HL-60 (cell line): ENCODE data around the gene WWP2.

Experiments
- DNase-seq, 2 experiments: peaks; one replicate each; pipeline ENCODE4 v3.0.0-alpha.2; 2010 to 2020; ENCODE audit warnings: low read depth in 1 of 2, low spot score in 1 of 2
- H3K27ac ChIP-seq: fragments of 250-450 bp; sonication (Bioruptor Pico); replicated peaks from 2 replicates; pipeline ENCODE4 v1.5.1; 2020; ENCODE audit warnings: mild to moderate bottlenecking, moderate library complexity
- H3K27me3 ChIP-seq: fragments of 250-450 bp; sonication (Bioruptor Pico); 2 replicates; pipeline ENCODE4 v1.5.1; 2021; ENCODE audit warnings: mild to moderate bottlenecking, moderate library complexity; ENCODE audit not compliant: insufficient read depth, poor library complexity, severe bottlenecking
- H3K4me3 ChIP-seq: replicated peaks from 2 replicates; pipeline ENCODE4 v1.5.1; 2011; ENCODE audit warnings: mild to moderate bottlenecking, control low read depth, low read length; ENCODE audit not compliant: insufficient read depth
- CTCF ChIP-seq: IDR thresholded peaks from one replicate; pipeline ENCODE4 v1.5.1; 2011; ENCODE audit warnings: low read length, control low read depth, inconsistent platforms; ENCODE audit not compliant: insufficient read depth
- GABPA ChIP-seq: IDR thresholded peaks from 2 replicates; pipeline ENCODE4 v1.6.1; 2012; ENCODE audit warnings: low read depth
- POLR2AphosphoS5 ChIP-seq: IDR thresholded peaks from 2 replicates; pipeline ENCODE4 v1.6.1; 2012; ENCODE audit warnings: low read depth
- REST ChIP-seq: IDR thresholded peaks from 2 replicates; pipeline ENCODE4 v1.6.1; 2012; ENCODE audit warnings: low read depth; ENCODE audit not compliant: insufficient replicate concordance
- SPI1 ChIP-seq: IDR thresholded peaks from 2 replicates; pipeline ENCODE4 v1.6.1; 2012; ENCODE audit warnings: low read depth, mild to moderate bottlenecking, borderline replicate concordance

WWP2 gene

GRCh38 chr16:69921127-69921526, 159.0 kb downstream of the WWP2 start:
- TF ChIP-seq POLR2AphosphoS5 (no peak), SPI1 (no peak), CTCF (no peak), REST (no peak), GABPA (no peak)
- DNase-seq: no peak
- H3K27ac ChIP-seq: no peak overlapping the region
- H3K4me3 ChIP-seq: no peak overlapping the region
- no peaks in the 10 kb centered on the region for H3K27me3 ChIP-seq

GRCh38 chr16:69922200-69922599, 160.1 kb downstream of the WWP2 start:
- Histone ChIP-seq H3K27me3 (no peaks in the 10 kb centered on the region), H3K27ac (no peak overlapping the region)

More at GRCh38 chr16:69922200-69922599, 160.1 kb downstream of the WWP2 start:
- H3K4me3 ChIP-seq: no peak overlapping the region
- no peak for TF ChIP-seq CTCF
- TF ChIP-seq SPI1: no peak
- TF ChIP-seq GABPA: no peak
- TF ChIP-seq REST: no peak
- no peak for TF ChIP-seq POLR2AphosphoS5
- no peak for DNase-seq
